SK-N-MC (cell line): ENCODE data around the gene LMTK2.

ENCODE experiments used
- EZH2 ChIP-seq: fragments of 200-600 bp; sonication (generic); IDR thresholded peaks from one replicate; pipeline ENCODE4 v1.6.1; 2017; ENCODE audit warnings: antibody characterized with exemption
- FOXP2 ChIP-seq: optimal IDR thresholded peaks from 2 replicates; pipeline ENCODE3; 2011; ENCODE audit warnings: mild to moderate bottlenecking, moderate library complexity; ENCODE audit not compliant: insufficient read depth; ENCODE audit errors: extremely low read length, control extremely low read depth
- POLR2AphosphoS5 ChIP-seq: IDR thresholded peaks from 2 replicates; pipeline ENCODE4 v1.6.1; 2012; ENCODE audit warnings: mild to moderate bottlenecking, low read depth, low read length, borderline replicate concordance

GRCh38 chr7:98142658-98143057, 36.0 kb downstream of the LMTK2 start:
- TF ChIP-seq EZH2 (no peak), POLR2AphosphoS5 (no peak), FOXP2 (no peak)
